Right atrium auricular region (tissue), 2 donors: ENCODE measurements around the gene QRICH1. TPM values are rescaled to one million over a fixed set of nuclear protein-coding genes. Genes with fewer than 3 reads are reported as not detected.

Experiments used
- DNase-seq: peaks from one replicate; pipeline ENCODE4 v3.0.0-alpha.2; 2019; ENCODE audit warnings: low spot score
- H3K27ac ChIP-seq, 2 donors: fragments of 200-600 bp; sonication (generic); 1 replicate in 1 of 2; 2 replicates in 1 of 2; pipeline ENCODE4 v1.5.1; 2016 to 2019
- H3K27me3 ChIP-seq, 2 donors: fragments of 200-600 bp; sonication (generic); one replicate each; pipeline versions ENCODE4 v1.5.1 to v1.6.0; 2017 to 2019
- H3K36me3 ChIP-seq: fragments of 200-600 bp; sonication (generic); one replicate; pipeline ENCODE4 v1.5.1; 2016
- H3K4me1 ChIP-seq, 2 donors: fragments of 200-600 bp; sonication (generic); one replicate each; pipeline versions ENCODE4 v1.5.1 to v1.6.0; 2017 to 2019
- H3K4me3 ChIP-seq, 2 donors: fragments of 200-600 bp; sonication (generic); 1 replicate in 1 of 2; 2 replicates in 1 of 2; pipeline ENCODE4 v1.5.1; 2017 to 2019; ENCODE audit warnings: mild to moderate bottlenecking in 1 of 2, moderate library complexity in 1 of 2
- H3K9me3 ChIP-seq, 2 donors: fragments of 200-600 bp; sonication (generic); one replicate each; pipeline ENCODE4 v1.5.1; 2019
- total RNA-seq, 2 donors: library from RNA; depleted of rRNA; stranded (reverse); fragments of >200 nt; gene quantifications; one replicate each; pipeline ENCODE4 v1.1.0, GENCODE V29; 2016
- TF ChIP-seq, protein P1 (sequence below), 2 donors: fragments of 200-600 bp; sonication (generic); IDR thresholded peaks; one replicate each; pipeline ENCODE4 v1.5.1; 2019; ENCODE audit warnings: antibody characterized with exemption in 2 of 2

Gene QRICH1
- total RNA-seq, 2 donors from 2014 or later = 39.1 to 46.8 TPM

DNA sequence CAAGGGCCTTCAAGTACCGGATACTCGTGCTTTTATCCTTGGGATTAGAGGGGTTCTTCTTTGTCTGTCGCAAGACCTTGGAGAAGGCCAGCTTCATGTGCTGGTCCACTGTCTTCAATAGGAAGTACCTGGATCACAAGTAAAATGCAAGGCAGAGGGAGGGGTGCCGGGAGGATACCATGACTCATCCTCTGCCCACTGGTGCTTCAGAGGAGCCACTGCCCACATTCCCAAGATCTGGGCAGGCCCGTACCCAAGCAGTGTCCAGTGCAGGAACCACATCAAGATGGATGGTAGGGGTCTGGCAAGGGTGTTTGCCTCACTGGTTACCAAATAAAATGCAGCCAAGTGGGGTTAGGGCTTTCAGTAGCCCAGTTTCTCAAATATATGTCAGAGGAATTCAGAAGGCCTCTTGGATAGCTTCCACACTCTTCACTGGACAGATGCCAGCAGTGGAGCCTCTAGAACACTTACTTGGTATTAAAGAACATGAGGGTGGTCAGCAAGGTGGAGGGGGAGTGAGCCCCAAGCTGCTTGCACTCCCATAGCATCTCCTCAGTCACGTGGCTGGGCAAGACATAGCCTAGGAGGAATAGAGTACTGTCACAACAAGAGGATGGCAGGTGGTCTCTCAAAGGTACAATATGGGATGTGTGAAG lies 61.1 kb downstream of the QRICH1 start:
- peaks cover 0 to 13% of the 10 kb centered on the region in 2 donors for H3K4me1 ChIP-seq
- no peak overlapping the region for H3K4me3 ChIP-seq
- no peak overlapping the region for H3K27ac ChIP-seq
- no peaks in the 10 kb centered on the region for H3K27me3 ChIP-seq
- DNase-seq = no peak
- no peaks in the 10 kb centered on the region for H3K9me3 ChIP-seq
- H3K36me3 ChIP-seq = peaks cover 71% of the 10 kb centered on the region
- TF ChIP-seq, protein P1, sequence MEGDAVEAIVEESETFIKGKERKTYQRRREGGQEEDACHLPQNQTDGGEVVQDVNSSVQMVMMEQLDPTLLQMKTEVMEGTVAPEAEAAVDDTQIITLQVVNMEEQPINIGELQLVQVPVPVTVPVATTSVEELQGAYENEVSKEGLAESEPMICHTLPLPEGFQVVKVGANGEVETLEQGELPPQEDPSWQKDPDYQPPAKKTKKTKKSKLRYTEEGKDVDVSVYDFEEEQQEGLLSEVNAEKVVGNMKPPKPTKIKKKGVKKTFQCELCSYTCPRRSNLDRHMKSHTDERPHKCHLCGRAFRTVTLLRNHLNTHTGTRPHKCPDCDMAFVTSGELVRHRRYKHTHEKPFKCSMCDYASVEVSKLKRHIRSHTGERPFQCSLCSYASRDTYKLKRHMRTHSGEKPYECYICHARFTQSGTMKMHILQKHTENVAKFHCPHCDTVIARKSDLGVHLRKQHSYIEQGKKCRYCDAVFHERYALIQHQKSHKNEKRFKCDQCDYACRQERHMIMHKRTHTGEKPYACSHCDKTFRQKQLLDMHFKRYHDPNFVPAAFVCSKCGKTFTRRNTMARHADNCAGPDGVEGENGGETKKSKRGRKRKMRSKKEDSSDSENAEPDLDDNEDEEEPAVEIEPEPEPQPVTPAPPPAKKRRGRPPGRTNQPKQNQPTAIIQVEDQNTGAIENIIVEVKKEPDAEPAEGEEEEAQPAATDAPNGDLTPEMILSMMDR (IDR thresholded peaks at IDR 0.05) = no peak

DNA sequence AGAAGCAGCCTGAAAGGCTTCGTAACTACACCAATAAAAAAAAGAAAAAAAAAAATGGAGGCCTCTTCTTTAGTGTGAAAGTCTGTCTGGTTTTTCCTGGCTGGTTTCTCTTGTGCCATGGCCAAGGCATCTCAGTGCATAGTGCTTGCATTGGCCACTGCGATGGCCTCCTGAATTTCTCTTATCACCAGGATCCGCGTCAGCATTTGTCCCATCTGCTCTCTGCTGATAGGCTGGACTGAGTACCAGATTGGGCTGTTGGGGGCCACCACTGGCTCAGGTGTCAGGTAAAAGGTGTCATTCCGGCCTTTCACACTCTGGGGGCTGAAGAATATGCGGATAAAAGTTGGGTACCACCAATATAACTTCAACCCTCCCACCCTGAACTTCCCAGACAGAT lies 63.5 kb downstream of the QRICH1 start:
- no peak overlapping the region for H3K4me3 ChIP-seq
- H3K27ac ChIP-seq = peak overlapping the region in 1 of 2 donors; percentile 98
- TF ChIP-seq, protein P1 (IDR thresholded peaks at IDR 0.05) = no peak
- H3K4me1 ChIP-seq = peaks cover 0 to 24% of the 10 kb centered on the region in 2 donors
- no peaks in the 10 kb centered on the region for H3K9me3 ChIP-seq
- peaks cover 64% of the 10 kb centered on the region for H3K36me3 ChIP-seq
- no peaks in the 10 kb centered on the region for H3K27me3 ChIP-seq
- no peak for DNase-seq

DNA sequence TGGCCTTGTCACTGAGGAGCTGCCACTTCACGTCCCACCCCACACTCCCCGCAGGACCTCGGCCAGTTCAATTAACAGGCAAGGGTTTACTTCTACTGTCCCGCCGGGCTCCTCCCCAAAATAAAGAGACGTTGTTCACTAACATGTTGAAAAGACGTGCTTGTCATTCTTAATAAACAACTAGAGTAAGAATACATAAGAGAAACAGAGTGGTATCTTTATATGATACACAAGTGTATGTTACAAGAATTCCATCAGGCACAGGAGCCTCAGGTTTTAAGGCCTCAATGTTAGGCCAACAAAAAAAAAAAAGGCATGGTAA lies 64.3 kb downstream of the QRICH1 start:
- Histone ChIP-seq H3K9me3 (no peaks in the 10 kb centered on the region), H3K27me3 (no peaks in the 10 kb centered on the region), H3K4me3 (peak overlapping the region; percentile 73 to 82), H3K36me3 (peaks cover 67% of the 10 kb centered on the region), H3K27ac (peak overlapping the region; percentile 96 to 98), H3K4me1 (peaks cover 0 to 29% of the 10 kb centered on the region in 2 donors)
- DNase-seq = peak; percentile 61
- TF ChIP-seq, protein P1 (IDR thresholded peaks at IDR 0.05) = no peak

DNA sequence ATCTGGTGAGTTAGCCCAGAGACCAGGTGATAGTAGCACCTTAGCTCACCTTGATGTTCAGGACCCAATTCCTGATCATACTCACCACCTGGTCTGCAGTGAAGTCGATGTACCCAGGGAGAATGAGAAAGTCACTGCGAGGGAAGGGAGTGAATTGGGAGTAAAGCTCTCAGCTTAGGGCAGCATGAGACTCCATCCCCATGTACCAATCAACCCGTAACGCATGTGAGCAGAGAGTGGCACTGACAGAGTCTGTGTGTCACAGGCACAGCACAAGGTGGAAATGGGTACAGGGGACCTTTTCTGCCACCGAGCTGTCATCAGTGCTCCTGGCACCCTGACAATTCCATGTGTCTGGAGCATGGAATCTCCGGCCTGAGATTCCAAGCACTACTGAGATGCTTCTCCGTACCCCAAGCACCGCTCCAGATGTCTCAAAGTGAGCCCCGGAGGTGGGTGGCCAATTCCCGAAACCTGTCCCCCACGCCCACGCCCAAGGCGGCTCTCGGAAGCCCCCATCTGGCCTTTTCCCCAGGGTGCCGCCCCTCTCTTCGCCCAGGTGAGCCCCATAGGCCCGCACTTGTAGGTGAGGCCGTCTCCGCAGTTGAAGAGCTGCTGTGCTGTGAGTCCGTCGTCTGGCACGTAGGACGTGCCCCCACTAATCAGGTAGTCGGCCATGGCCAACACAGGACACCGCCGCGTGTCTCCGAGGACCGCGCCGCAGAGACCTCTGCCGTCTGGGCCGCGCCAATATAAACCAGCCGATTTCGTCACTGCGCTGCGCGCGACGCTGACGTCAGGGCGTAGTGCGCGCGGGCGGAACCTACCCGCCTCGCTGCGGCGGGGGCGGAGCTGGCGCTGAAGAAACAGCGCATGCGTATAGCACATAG lies 65.0 kb downstream of the QRICH1 start, which contains the start of gene IMPDH2:
IMPDH2 (minus strand) TSS at position 726 of the 890 bp plus-strand sequence; CDS start at position 678, 48 bp downstream.
- H3K27me3 ChIP-seq = no peaks in the 10 kb centered on the region
- TF ChIP-seq, protein P1 (IDR thresholded peaks at IDR 0.05) = peak in 1 of 2 donors; percentile 31
- H3K27ac ChIP-seq = peak within 1 kb of the TSS; percentile 96 to 98
- peaks cover 67% of the 10 kb centered on the region for H3K36me3 ChIP-seq
- peak; percentile 94 for DNase-seq
- H3K4me1 ChIP-seq = peaks cover 0 to 29% of the 10 kb centered on the region in 2 donors
- no peaks in the 10 kb centered on the region for H3K9me3 ChIP-seq
- peak within 1 kb of the TSS; percentile 73 to 82 for H3K4me3 ChIP-seq

DNA sequence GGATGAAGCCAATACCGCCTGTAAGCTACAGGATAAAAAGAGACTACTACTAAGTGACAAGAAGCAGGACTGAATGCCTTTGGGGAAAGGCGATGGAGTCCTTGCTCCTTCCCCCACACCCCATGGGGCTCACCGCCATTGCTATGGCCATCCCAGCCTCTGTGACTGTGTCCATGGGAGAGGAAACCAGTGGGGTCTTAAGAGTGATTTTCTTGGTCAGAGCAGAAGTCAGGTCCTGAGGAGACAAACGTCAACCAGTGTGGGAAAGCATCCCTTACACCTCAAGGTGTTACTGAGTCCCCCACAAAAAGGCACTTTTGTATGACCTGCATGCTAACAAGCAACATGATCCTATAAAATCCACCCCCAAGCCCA lies 65.6 kb downstream of the QRICH1 start:
- Histone ChIP-seq H3K27ac (peak overlapping the region; percentile 96 to 98), H3K36me3 (peaks cover 67% of the 10 kb centered on the region), H3K4me3 (peak overlapping the region; percentile 73 to 82), H3K27me3 (no peaks in the 10 kb centered on the region), H3K9me3 (no peaks in the 10 kb centered on the region), H3K4me1 (peaks cover 0 to 31% of the 10 kb centered on the region in 2 donors)
- no peak for DNase-seq
- TF ChIP-seq, protein P1 (IDR thresholded peaks at IDR 0.05) = no peak
